Measurements from ENCODE around the gene SLC1A2. TPM values are rescaled to one million over a fixed set of nuclear protein-coding genes. Genes with fewer than 3 reads are reported as not detected.

Gene SLC1A2
- total and polyA plus RNA-seq, 2 of the 4 experiments (the other 2 are of a cell fraction): 0.15 to 0.54 TPM

DNA sequence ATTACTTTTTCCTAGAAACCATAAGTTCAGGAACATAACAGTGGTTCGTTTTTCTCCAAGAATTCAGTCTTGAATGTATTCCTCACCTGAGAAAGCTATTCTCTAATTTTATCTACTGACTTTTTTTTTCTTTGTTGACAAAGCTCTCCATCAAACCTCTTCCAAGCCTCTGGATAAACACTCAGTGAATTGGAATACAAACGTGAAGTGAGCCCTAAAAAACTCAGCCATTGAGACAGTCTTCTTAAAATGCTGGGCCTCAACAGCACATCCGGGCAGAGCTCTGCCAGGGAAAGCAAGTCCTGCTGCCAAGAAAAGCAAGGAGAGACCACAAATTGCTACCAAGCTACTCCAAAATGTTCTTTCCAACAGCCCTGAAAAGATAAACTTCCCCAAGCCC is 7.7 kb upstream of the SLC1A2 start:
- ChIA-PET CTCF (interaction anchor here (0.7 kb wide), 1 partner anchor 27 kb away, joined by 3 read pairs; no protein-coding TSS in a partner anchor), POLR2A (ENCODE audit: unreplicated experiment) (no interaction called here)
- peaks cover 3% of the 10 kb centered on the region; the same call in 1 of the 2 replicates for H3K4me1 ChIP-seq (ENCODE audit: control insufficient read depth, insufficient read depth, low read length)
- no peaks in the 10 kb centered on the region for H3K27me3 ChIP-seq (ENCODE audit: control insufficient read depth, insufficient read depth, low read length)
- 0 out of 2 replicates have a peak overlapping the region, but pooled peaks have one; percentile 3 for H3K23ac ChIP-seq (ENCODE audit: low read depth, low read length)
- no peak overlapping the region for H3K4me2 ChIP-seq (ENCODE audit: low read depth, low read length)
- in situ Hi-C loops (cut with MboI; ENCODE audit: low sequenced_read_pairs) (no loop called here), dilution Hi-C loops (cut with HindIII; ENCODE audit: low sequenced_read_pairs, unreplicated experiment) (no loop called here), intact Hi-C loops (cut with micrococcal nuclease) (no loop called here)
- no peak overlapping the region for H4K8ac ChIP-seq (ENCODE audit: low read depth in 2 of 2, low read length in 2 of 2)
- H3K56ac ChIP-seq (ENCODE audit: extremely low read depth, insufficient read depth, low read length): no peak overlapping the region
- H2AFZ ChIP-seq (replicated peaks; ENCODE audit: low read length, poor library complexity): no peak overlapping the region
- H2AK9ac ChIP-seq (replicated peaks; ENCODE audit: low read depth, low read length, poor library complexity): no peak overlapping the region
- no peak overlapping the region for H3K4ac ChIP-seq (ENCODE audit: low read depth, low read length)
- no peak overlapping the region for H2BK120ac ChIP-seq (ENCODE audit: low read depth, low read length)
- H4K5ac ChIP-seq (ENCODE audit: low read depth, low read length): no peak overlapping the region
- no peak overlapping the region for H2BK20ac ChIP-seq (ENCODE audit: low read depth, low read length)
- no peak for TF ChIP-seq SMC3 (IDR thresholded peaks at IDR 0.05; ENCODE audit: low read depth, low read length)
- no peak for TF ChIP-seq RCOR1 (IDR thresholded peaks at IDR 0.05; ENCODE audit: insufficient replicate concordance, low read length)
- TF ChIP-seq FOS (IDR thresholded peaks at IDR 0.05; ENCODE audit: low read depth, low read length): no peak
- TF ChIP-seq NFE2L2 (IDR thresholded peaks at IDR 0.05; ENCODE audit: low read depth, low read length): no peak
- TF ChIP-seq RFX5 (IDR thresholded peaks at IDR 0.05; ENCODE audit: low read depth, low read length): no peak
- TF ChIP-seq, protein P1, sequence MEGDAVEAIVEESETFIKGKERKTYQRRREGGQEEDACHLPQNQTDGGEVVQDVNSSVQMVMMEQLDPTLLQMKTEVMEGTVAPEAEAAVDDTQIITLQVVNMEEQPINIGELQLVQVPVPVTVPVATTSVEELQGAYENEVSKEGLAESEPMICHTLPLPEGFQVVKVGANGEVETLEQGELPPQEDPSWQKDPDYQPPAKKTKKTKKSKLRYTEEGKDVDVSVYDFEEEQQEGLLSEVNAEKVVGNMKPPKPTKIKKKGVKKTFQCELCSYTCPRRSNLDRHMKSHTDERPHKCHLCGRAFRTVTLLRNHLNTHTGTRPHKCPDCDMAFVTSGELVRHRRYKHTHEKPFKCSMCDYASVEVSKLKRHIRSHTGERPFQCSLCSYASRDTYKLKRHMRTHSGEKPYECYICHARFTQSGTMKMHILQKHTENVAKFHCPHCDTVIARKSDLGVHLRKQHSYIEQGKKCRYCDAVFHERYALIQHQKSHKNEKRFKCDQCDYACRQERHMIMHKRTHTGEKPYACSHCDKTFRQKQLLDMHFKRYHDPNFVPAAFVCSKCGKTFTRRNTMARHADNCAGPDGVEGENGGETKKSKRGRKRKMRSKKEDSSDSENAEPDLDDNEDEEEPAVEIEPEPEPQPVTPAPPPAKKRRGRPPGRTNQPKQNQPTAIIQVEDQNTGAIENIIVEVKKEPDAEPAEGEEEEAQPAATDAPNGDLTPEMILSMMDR (conservative IDR thresholded peaks at IDR 0.05; ENCODE audit: low read depth, low read length): no peak
- TF ChIP-seq CHD1 (IDR thresholded peaks at IDR 0.05; ENCODE audit: low read depth, low read length): no peak
- no peak for TF ChIP-seq POLR2A (IDR thresholded peaks at IDR 0.05; ENCODE audit: low read depth, low read length)
- TF ChIP-seq BHLHE40 (IDR thresholded peaks at IDR 0.05; ENCODE audit: low read depth, low read length): no peak
- TF ChIP-seq CEBPB (IDR thresholded peaks at IDR 0.05; ENCODE audit: low read depth, low read length): no peak
- TF ChIP-seq MAFK (IDR thresholded peaks at IDR 0.05; ENCODE audit: low read depth, low read length): no peak
- TF ChIP-seq, protein P2, sequence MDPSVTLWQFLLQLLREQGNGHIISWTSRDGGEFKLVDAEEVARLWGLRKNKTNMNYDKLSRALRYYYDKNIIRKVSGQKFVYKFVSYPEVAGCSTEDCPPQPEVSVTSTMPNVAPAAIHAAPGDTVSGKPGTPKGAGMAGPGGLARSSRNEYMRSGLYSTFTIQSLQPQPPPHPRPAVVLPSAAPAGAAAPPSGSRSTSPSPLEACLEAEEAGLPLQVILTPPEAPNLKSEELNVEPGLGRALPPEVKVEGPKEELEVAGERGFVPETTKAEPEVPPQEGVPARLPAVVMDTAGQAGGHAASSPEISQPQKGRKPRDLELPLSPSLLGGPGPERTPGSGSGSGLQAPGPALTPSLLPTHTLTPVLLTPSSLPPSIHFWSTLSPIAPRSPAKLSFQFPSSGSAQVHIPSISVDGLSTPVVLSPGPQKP (IDR thresholded peaks at IDR 0.05; ENCODE audit: borderline replicate concordance, low read depth, low read length): no peak
- no peak for TF ChIP-seq MXI1 (IDR thresholded peaks at IDR 0.05; ENCODE audit: borderline replicate concordance, low read depth, low read length)
- ATAC-seq (ENCODE audit: low read depth) (peak; percentile 34), DNase-seq (peak; percentile 54)
- H3K4me3 ChIP-seq (ENCODE audit: insufficient read depth, low read depth, low read length): no peak overlapping the region
- H3K14ac ChIP-seq (replicated peaks; ENCODE audit: low read depth, low read length): no peak overlapping the region
- peaks cover 28% of the 10 kb centered on the region for H3K36me3 ChIP-seq (ENCODE audit: control insufficient read depth, insufficient read depth, low read length)
- peaks cover 0 to 10% of the 10 kb centered on the region in 2 experiments; a peak in 1 of 4 replicates for H3K79me1 ChIP-seq (ENCODE audit: low read depth in 1 of 2, low read length in 2 of 2)
- no peak overlapping the region for H2AK5ac ChIP-seq (ENCODE audit: low read depth, low read length)
- WGBS, 2 experiments (ENCODE audit: extremely low coverage in 2 of 2, insufficient read length in 1 of 2): no CpG with 5 or more reads among the region's 3 CpGs
- BruUV-seq (replicated peaks): no TSS peak
- no peak overlapping the region for H2BK5ac ChIP-seq (ENCODE audit: low read depth, low read length, poor library complexity, severe bottlenecking)
- no peaks in the 10 kb centered on the region for H3K9me3 ChIP-seq (ENCODE audit: control insufficient read depth, insufficient read depth, low read length)
- no peak overlapping the region for H3K27ac ChIP-seq (ENCODE audit: insufficient read depth, low read length)
- H3K9me1 ChIP-seq (ENCODE audit: insufficient read depth, low read length): peaks cover 7% of the 10 kb centered on the region; the same call in 1 of the 2 replicates
- no peaks in the 10 kb centered on the region; the same call in 1 of the 2 replicates for H4K20me1 ChIP-seq (ENCODE audit: insufficient read depth, low read length)
- H3K9ac ChIP-seq (ENCODE audit: low read depth, low read length): no peak overlapping the region
- no peak overlapping the region for H2BK15ac ChIP-seq (ENCODE audit: low read depth, low read length)
- H4K91ac ChIP-seq (ENCODE audit: insufficient read depth, low read depth, low read length): no peak overlapping the region
- H3K18ac ChIP-seq (ENCODE audit: low read depth, low read length): no peak overlapping the region

Measured in IMR-90 (cell line).